GM21381 (cell line): ENCODE data around the gene PHACTR4.
"Not testable (repeated sequence)": the region's sequence is repeated elsewhere in the genome, so short reads cannot be mapped to it uniquely, and the experiment has no call there.

Experiments used
- ATAC-seq: cut with Tn5 transposase; IDR thresholded peaks from one replicate; pipeline ENCODE4 v1.9.1; 2021; ENCODE audit warnings: mild to moderate bottlenecking, moderate library complexity; ENCODE audit not compliant: unreplicated experiment

The PHACTR4 gene

DNA sequence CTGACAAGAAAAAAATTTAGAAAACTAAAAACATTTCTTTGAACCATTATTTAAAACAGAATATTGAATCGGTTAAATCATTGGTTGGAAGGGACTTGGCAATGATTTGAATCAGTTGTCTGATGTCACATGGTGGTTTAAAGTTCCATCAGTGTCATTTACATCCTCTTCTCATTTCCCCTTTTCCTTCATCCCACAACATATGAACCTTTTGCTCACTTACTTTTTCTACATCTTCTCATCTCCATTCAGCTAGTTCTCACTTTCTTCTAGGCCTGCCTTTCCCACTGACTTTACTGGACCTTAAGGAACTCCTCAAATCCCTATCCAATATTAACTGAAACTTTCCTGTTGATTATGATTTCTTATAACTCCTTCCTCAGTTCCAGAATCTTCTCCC lies 58.5 kb downstream of the PHACTR4 start:
- ATAC-seq = no peak

DNA sequence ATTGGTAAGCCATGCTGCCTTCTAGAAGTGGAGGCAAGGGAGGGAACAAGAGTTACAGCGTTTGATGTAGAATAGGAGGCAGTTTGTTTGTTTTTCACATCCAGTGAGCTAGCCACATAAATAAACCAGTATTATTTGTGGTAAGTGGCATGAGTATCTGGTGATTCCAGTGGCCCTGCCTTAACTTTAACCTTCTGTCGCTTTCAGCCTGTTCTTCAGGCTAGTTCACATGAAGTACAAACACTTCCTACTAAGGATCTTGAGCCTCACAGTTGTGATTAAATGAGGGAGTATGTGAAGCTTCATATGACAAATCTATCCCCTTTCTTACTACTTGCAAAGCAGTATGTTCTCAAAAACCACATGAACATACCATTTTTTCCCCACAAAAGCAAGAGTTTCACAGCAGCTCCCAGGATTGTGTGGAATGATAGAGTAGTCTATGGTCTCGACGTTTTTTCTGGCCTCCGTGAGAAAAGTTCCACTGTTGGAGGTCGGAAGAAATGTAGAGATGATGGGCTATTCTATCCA lies 59.5 kb downstream of the PHACTR4 start:
- ATAC-seq = no peak

GRCh38 chr1:28436211-28436769 lies 66.8 kb downstream of the PHACTR4 start:
- ATAC-seq = no peak

DNA sequence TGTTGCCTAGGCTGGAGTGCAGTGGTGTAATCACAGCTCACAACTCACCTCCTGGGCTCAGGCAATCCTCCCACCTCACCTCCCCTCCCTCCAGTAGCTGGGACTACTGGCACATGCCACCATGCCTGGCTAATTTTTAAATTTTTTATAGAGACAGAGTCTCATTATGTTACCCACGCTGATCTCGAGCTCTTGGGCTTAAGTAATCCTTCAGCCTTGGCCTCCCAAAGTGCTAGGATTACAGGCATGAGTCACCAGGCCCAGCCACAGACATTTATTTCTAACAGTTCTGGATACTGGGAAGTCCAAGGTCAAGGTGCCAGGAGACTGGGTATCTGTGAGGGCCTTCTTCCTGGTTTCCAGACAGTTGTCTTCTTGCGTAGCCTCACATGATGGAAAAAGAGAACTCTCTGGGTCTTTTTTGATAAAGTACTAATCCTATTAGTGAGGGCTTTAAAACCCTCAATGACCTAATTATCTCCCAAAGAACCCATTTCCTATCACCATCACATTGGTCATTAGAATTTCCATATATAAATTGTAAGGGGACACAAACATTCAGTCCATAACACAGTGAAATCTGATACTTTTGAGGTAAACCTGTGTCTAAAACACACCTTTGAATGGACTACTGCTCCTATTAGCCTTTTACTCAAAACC lies 67.9 kb downstream of the PHACTR4 start:
- ATAC-seq = no peak

DNA sequence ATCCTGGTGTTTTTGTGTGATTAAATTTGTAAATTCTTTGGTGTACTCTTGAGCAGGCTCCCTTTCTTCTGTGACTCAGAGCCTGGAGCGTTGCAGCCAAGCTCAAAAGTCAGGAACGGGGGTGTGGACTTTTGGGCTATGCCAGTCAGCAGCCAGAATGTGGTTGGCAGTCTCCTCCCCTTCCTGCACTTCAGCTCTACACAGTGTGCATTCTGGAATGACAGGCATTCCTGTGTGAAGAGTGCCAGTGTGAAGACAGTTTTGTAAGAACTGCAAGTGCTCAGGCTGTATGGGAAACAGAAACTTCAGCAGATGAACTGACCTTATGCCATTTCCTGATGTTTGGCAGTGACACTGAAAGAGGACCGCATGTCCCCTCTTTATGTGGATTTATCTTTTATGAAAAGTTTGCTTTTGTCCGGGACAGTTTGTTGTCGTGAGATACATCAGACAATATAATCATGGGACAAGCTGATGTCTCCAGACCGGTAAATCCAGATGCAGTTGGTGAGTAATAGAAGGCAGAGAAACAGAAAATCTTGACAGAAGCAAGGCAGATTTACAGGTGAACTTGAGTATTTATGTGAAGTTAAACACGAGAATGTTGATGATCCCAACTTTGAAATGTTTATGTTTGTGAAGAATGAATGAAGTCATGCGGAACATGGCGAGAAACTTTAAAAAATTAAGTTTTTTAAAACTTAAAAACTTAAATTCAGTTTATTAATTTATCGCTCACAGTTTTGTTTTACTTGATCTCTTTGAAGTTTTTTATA lies 68.6 kb downstream of the PHACTR4 start:
- no peak for ATAC-seq

DNA sequence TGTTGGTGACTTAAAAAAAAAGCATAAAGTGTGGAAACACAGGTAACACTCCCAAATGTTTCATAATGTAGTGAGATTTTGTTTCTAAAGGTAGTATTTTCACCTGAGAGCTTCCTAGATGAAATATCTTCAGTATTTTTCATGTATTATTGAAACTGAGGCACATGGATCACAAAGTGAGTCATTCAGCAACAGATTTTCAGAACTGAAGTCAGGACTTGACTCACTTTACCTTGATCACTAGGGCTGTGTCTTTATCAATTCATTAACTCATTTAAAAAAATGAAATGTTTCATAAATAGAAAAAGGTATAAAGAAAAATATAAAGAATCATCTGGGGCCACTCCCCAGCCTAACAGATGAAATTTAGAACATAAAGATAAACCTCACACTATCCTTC lies 69.8 kb downstream of the PHACTR4 start:
- ATAC-seq = no peak

DNA sequence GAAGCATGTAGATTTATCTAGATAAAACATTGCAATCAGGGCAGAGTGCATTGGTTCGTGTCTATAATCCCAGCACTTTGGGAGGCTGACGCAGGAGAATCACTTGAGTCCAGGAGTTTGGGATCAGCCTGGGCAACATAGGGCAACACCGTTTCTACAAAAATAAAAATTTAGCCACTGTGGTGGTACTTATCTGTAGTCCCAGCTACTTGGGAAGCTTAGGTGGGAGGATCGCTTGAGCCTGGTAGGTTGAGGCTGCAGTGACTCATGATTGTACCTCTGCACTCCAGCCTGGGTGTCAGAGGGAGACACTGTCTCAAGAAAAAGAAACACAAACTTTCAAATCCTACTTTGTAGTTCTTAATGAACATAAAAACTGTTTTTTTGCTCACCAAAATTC lies 72.1 kb downstream of the PHACTR4 start:
- ATAC-seq = no peak

DNA sequence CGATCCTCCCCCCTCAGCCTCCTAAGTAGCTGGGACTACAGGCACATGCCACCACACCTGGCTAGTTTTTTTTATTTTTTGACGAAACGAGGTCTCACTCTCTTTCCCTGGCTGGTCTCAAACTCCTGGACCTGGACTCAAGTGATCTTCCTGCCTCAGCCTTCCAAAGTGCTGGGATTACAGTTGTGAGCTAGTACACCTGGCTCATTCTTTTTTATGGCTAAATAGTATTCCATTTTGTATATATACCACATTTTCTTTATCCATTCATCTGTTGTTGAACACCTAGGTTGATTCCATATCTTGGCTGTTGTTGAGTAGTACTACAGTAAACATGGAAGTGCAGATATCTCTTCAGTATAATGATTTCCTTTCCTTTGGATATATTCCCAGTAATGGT lies 74.0 kb downstream of the PHACTR4 start:
- no peak for ATAC-seq

GRCh38 chr1:28447679-28448078 lies 78.1 kb downstream of the PHACTR4 start:
- no peak for ATAC-seq

DNA sequence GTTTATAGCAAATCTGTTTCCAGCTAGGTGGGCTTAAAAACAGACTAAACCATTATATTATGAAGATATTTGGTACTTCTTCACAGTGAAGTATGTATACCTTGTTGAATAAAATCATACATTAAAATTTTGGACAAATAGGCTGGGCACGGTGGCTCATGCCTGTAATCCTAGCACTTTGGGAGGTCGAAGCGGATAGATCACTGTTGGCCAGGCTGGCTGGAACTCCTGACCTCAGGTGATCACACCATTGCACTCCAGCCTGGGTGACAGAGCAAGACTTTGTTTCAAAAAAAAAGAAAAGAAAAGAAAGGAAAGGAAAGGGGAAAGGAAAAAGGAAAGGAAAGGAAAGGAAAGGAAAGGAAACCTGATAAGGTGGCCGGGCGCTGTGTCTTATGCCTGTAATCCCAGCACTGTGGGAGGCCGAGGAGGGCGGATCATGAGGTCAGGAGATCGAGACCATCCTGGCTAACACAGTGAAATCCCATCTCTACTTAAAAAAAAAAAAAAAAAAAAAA lies 78.6 kb downstream of the PHACTR4 start:
- ATAC-seq = not testable (repeated sequence)

- no peak for ATAC-seq
Measured at GRCh38 chr1:28449904-28450303, 80.4 kb downstream of the PHACTR4 start.

DNA sequence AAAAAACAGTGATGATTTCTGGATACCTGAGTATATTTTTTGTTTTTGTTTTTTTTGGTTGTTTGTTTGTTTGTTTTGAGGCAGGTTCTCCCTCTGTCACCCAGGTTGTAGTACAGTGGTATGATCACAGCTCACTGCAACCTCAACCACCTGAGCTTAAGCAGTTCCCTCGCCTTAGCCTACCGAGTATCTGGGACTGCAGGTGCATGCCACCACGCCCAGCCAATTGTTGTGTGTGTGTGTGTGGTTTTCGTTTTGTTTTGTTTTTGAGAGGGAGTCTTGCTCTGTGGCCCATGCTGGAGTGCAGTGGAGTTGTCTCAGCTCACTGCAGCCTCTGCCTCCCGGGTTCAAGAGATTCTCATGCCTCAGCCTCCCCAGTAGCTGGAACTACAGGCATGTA lies 81.0 kb downstream of the PHACTR4 start:
- no peak for ATAC-seq

DNA sequence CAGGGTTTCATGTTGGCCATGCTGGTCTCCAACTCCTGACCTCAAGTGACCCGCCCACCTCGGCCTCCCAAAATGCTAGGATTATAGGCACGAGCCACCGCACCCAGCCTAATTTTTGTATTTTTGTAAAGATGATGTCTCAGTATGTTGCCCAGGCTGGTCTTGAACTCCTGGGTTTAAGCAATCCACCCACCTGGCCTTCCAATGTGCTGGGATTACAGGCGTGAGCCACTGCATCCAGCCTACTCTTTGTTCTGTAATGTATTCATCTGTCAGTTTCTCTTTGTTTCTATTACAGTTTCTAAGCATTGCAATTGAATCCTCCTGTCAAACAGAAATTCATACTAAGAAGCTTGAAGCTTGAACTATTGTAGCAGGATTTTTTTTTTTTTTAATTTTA lies 81.5 kb downstream of the PHACTR4 start:
- ATAC-seq = no peak

GRCh38 chr1:28456078-28456477 lies 86.5 kb downstream of the PHACTR4 start:
- ATAC-seq = no peak

- no peak for ATAC-seq
Measured at GRCh38 chr1:28457678-28458077, 88.1 kb downstream of the PHACTR4 start.

DNA sequence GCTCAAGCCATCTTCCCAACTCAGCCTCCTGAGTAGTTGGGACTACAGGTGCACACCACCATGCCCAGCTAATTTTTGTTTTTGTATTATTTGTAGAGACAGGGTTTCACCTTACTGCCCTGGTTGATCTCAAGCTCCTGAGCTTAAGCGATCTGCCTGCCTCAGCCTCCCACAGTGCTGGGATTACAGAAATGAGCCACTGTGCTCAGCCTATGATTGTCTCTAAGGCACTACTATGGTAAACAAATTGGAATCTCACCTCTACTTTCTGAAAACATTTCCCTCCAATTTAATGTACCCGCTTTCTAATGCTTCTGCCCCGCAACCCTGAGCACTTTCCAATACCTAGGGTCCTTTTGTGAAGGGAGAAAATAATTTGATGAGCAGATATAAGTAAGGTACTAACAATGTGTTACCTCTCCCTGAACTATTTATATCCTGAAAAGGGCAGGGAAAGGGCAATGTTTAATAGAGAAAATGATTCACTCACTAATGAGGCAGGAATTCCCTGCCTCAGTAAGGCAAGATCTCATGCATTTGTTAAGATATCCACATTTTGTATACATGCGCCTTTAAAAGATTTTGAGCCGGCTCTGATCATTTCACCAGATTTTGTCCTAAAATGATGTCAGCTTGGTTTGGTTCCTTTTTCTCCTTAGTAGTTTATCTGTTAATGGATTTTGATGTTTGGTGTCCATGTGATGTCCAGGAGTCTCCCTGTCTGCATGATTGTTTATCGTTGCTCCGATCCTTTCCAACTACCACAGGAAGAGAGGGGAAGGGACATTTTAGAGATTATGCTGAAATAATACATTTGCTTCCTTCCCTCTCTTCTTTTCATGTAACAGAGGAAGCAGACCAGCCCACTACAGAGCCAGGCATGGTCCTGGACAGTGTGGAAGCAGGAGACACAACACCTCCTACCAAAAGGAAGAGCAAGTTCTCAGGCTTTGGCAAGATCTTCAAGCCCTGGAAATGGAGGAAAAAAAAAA lies 89.0 kb downstream of the PHACTR4 start:
- no peak for ATAC-seq

DNA sequence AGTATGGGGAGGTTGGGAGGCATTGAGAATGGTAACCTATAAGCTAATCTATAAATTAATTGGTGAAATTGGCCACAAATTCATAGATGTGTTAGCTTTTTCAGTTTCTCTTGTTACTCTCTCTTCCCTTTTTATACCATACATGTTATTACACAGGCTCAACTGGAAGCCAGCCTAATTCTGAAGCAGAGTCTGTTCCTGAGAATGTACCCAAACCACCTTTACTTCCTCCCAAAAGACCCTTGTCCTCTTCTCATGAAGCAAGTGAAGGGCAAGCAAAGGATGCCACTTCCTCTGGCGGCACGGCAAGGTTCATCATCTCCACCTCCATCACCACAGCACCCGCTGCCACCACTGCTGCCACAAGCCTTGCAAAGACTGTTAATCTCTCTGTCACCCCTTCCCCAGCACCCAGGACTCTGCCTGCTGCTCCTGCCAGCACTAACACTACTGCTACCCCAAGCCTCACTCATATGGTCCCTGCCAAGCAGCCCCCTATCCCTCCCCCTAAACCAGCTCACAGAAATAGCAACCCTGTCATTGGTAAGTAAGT lies 96.8 kb downstream of the PHACTR4 start:
- ATAC-seq = no peak

- no peak for ATAC-seq
Measured at GRCh38 chr1:28470146-28470545, 100.6 kb downstream of the PHACTR4 start.

- ATAC-seq = not testable (repeated sequence)
Measured at GRCh38 chr1:28479497-28479896, 110.0 kb downstream of the PHACTR4 start.

DNA sequence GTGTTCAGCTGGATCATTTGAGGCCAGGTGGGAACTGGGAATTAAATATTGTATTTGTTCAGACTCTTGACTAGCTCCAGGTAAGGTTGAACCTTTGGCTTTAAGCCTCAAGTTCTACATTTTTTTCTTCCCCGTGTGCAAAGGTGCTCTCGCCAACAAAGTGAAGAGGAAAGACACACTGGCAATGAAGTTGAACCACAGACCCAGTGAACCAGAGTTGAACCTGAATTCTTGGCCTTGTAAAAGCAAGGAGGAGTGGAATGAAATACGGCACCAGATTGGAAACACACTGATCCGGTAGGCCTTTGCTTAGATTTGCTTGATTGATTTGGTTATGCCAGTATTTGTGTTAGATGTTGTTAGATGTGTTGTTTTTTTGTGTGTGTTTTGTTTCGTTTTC lies 110.8 kb downstream of the PHACTR4 start:
- no peak for ATAC-seq
